Esophagus muscularis mucosa (tissue), 3 donors: ENCODE measurements around the gene ARL11.

ENCODE experiments used
- CTCF ChIP-seq, 3 experiments: fragments of 200-600 bp in 2 of 3; fragments of 450-650 bp in 1 of 3; sonication (generic) in 2 of 3; IDR thresholded peaks; one replicate each; pipeline ENCODE4 v1.5.1; 2017 to 2019; ENCODE audit warnings: antibody characterized with exemption in 3 of 3, mild to moderate bottlenecking in 2 of 3, moderate library complexity in 1 of 3
- EP300 ChIP-seq: sonication (generic); formaldehyde crosslinking; IDR thresholded peaks from one replicate; pipeline ENCODE4 v1.6.1; 2017; ENCODE audit warnings: antibody characterized with exemption

- TF ChIP-seq EP300 (no peak), CTCF (IDR thresholded peaks at IDR 0.05) (no peak)
These were observed 18.4 kb downstream of the ARL11 start for GRCh38 chr13:49646688-49647087.
